ENCODE measurements around the gene RFNG.

Gene RFNG

GRCh38 chr17:81999587-81999975, 52.0 kb downstream of the RFNG start:
- H3K27me3 Mint-ChIP-seq, result no peaks in the 10 kb centered on the region
- no peak overlapping the region for H3K27ac Mint-ChIP-seq
- H3K4me3 Mint-ChIP-seq, result no peak overlapping the region
- H3K36me3 Mint-ChIP-seq (ENCODE audit: low read depth), result peaks cover 17% of the 10 kb centered on the region
- no peak for DNase-seq
- peaks cover 2% of the 10 kb centered on the region for H3K4me1 Mint-ChIP-seq (ENCODE audit: low read depth)
- no peaks in the 10 kb centered on the region for H3K9me3 Mint-ChIP-seq

- peaks cover 17% of the 10 kb centered on the region for H3K36me3 Mint-ChIP-seq (ENCODE audit: low read depth)
- H3K4me1 Mint-ChIP-seq (ENCODE audit: low read depth), result peaks cover 2% of the 10 kb centered on the region
- no peak overlapping the region for H3K27ac Mint-ChIP-seq
- H3K4me3 Mint-ChIP-seq, result no peak overlapping the region
- no peaks in the 10 kb centered on the region for H3K27me3 Mint-ChIP-seq
- DNase-seq, result no peak
- no peaks in the 10 kb centered on the region for H3K9me3 Mint-ChIP-seq
These were observed 52.7 kb downstream of the RFNG start for GRCh38 chr17:81998691-81999438.

- no peaks in the 10 kb centered on the region for H3K9me3 Mint-ChIP-seq
- no peak overlapping the region for H3K27ac Mint-ChIP-seq
- H3K4me3 Mint-ChIP-seq, result no peak overlapping the region
- H3K4me1 Mint-ChIP-seq (ENCODE audit: low read depth), result no peaks in the 10 kb centered on the region
- no peaks in the 10 kb centered on the region for H3K27me3 Mint-ChIP-seq
- no peak for DNase-seq
- peaks cover 17% of the 10 kb centered on the region for H3K36me3 Mint-ChIP-seq (ENCODE audit: low read depth)
These were observed 53.4 kb downstream of the RFNG start for GRCh38 chr17:81998212-81998611.
